Measurements from ENCODE around the gene PPP2R5E.

The PPP2R5E gene

GRCh38 chr14:63470962-63471793 lies 72.0 kb downstream of the PPP2R5E start:
- no peak for DNase-seq (ENCODE audit: low read depth)

- no peak for DNase-seq (ENCODE audit: low read depth)
These were observed 74.9 kb downstream of the PPP2R5E start for GRCh38 chr14:63468294-63468693.

GRCh38 chr14:63467440-63468072 lies 75.6 kb downstream of the PPP2R5E start:
- DNase-seq (ENCODE audit: low read depth) = no peak

GRCh38 chr14:63465347-63465746 lies 77.8 kb downstream of the PPP2R5E start:
- DNase-seq (ENCODE audit: low read depth) = no peak

GRCh38 chr14:63460680-63461369 lies 82.4 kb downstream of the PPP2R5E start:
- DNase-seq (ENCODE audit: low read depth) = no peak

- no peak for DNase-seq (ENCODE audit: low read depth)
These were observed 83.4 kb downstream of the PPP2R5E start for GRCh38 chr14:63459738-63460137.

- no peak for DNase-seq (ENCODE audit: low read depth)
These were observed 85.7 kb downstream of the PPP2R5E start for GRCh38 chr14:63457498-63457897.

- DNase-seq (ENCODE audit: low read depth) = no peak
These were observed 88.1 kb downstream of the PPP2R5E start for GRCh38 chr14:63454863-63455622.

GRCh38 chr14:63454436-63454835 lies 88.7 kb downstream of the PPP2R5E start:
- DNase-seq (ENCODE audit: low read depth) = no peak

GRCh38 chr14:63453443-63453936 lies 89.7 kb downstream of the PPP2R5E start:
- no peak for DNase-seq (ENCODE audit: low read depth)

- DNase-seq (ENCODE audit: low read depth) = no peak
These were observed 90.4 kb downstream of the PPP2R5E start for GRCh38 chr14:63452796-63453195.

GRCh38 chr14:63448841-63449240 lies 94.3 kb downstream of the PPP2R5E start:
- no peak for DNase-seq (ENCODE audit: low read depth)

- no peak for DNase-seq (ENCODE audit: low read depth)
These were observed 98.6 kb downstream of the PPP2R5E start for GRCh38 chr14:63444588-63444987.

GRCh38 chr14:63443988-63444387 lies 99.2 kb downstream of the PPP2R5E start:
- no peak for DNase-seq (ENCODE audit: low read depth)

- DNase-seq (ENCODE audit: low read depth) = no peak
These were observed 99.8 kb downstream of the PPP2R5E start for GRCh38 chr14:63443361-63443760.

- DNase-seq (ENCODE audit: low read depth) = no peak
These were observed 105.0 kb downstream of the PPP2R5E start for GRCh38 chr14:63438065-63438757.

- DNase-seq (ENCODE audit: low read depth) = no peak
These were observed 106.7 kb downstream of the PPP2R5E start for GRCh38 chr14:63436286-63437098.

GRCh38 chr14:63435838-63436237 lies 107.3 kb downstream of the PPP2R5E start:
- no peak for DNase-seq (ENCODE audit: low read depth)

GRCh38 chr14:63435204-63435603 lies 108.0 kb downstream of the PPP2R5E start:
- DNase-seq (ENCODE audit: low read depth) = no peak

- no peak for DNase-seq (ENCODE audit: low read depth)
These were observed 110.2 kb downstream of the PPP2R5E start for GRCh38 chr14:63432888-63433552.

Measured in stimulated activated CD8-positive, alpha-beta memory T cell treated with anti-CD3 and anti-CD28 coated beads, Interleukin-12 subunit alpha, Interleukin-12 subunit beta, amount 100 ng/mL, for 4 hours (primary cell).